GM18867 (cell line): ENCODE measurements around the gene FBN3.

Experiments
- ATAC-seq: cut with Tn5 transposase; IDR thresholded peaks from one replicate; pipeline ENCODE4 v1.9.1; 2021; ENCODE audit warnings: mild to moderate bottlenecking, moderate library complexity; ENCODE audit not compliant: unreplicated experiment

The FBN3 gene

DNA sequence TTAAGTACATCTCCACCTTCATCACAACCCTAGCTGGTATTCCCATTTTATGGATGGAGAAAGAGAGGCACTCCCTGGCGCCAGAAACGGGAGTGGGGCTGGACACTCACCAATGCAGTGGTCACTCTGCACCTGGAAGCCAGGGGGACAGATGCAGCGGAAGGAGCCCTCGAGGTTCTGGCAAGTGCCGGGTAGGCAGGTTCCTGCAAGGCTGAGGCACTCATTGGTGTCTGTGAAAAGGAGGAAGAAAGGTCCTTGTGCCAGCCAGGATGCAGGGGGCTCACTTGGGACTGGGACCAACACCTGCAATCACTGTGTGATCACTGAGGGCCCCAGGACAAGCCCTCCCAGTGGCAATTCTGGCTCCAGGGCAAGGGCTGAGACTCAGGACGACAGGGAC, 55.1 kb downstream of the FBN3 start:
- no peak for ATAC-seq

DNA sequence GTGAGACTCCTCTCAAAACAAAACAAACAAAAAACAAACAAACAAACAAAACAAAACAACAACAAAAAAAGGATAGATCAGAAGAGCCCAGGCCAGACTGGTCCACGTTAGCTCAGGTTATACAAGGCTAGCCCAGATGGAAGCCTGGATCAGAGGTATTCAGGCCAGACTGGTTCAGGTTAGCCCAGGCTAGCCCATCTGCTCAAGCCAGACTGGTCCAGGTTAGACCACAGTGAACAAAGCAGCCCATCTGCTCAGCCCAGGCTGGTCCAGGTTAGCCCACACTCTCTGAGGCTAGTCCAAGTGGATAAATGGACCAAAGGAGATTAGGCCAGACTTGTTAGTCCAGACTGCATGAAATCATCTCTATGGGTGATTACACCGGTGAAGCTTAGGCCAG, 55.7 kb downstream of the FBN3 start:
- ATAC-seq, result no peak

DNA sequence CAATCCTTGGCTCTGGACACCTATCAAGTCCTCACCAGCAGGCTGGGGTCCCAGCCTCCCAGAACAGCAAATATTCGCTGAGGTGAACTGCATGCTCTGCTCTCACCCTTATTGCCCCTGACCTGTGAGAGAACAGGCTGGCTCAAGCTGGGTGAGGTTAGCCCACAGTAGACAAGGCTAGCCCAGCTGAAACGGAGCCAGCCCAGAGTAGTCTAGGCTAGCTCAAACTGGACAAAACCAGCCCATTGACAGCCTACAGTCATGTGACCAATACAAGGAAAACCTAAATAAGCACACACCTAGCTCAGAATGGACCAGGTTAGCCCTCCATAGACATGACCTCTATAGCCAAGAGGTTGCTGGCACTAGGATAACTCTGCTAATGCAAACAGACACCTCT, 58.4 kb downstream of the FBN3 start:
- no peak for ATAC-seq

DNA sequence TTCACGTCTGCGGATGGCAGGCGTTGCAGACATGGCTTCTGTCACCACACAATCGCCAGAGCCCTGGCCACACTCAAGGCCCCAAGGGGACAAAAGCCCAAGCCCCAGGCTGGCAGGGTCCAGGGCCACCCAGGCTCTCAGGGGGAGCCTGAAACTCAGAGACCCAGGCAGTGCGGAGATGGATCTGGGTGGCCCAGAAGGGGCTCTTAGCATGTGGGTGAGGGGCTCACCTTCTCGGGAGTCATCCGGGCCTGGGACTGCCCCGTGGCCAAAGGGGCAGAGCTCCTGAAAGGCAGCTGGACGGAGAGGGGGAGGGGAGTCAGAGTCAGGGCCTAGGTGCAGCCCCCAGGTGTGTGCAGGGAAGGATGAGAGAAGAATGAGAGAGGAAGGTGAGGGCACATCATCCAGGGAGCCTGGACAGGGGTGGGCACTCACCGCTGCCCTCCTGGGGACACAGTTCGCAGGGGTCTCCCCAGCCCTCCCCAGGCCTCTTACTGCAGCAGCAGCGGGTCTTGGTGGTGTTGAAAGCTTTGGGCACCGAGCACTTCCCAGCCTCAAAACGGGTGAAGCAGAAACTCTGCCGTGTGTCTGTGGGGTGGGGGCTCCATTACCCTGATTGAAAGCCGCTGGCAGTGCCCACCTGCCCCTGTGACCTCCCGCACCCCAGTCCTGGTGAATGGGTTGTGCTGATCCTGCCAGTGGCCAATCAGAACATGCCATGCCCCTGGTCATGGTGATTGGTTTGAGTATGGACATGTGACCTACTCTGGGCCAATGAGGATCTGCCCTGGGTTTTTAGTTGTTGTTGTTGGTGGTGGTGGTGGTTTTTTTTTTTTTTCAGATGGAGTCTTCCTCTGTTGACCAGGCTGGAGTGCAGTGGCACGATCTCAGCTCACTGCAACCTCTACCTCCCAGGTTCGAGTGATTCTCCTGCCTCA, 59.5 kb downstream of the FBN3 start:
- no peak for ATAC-seq

DNA sequence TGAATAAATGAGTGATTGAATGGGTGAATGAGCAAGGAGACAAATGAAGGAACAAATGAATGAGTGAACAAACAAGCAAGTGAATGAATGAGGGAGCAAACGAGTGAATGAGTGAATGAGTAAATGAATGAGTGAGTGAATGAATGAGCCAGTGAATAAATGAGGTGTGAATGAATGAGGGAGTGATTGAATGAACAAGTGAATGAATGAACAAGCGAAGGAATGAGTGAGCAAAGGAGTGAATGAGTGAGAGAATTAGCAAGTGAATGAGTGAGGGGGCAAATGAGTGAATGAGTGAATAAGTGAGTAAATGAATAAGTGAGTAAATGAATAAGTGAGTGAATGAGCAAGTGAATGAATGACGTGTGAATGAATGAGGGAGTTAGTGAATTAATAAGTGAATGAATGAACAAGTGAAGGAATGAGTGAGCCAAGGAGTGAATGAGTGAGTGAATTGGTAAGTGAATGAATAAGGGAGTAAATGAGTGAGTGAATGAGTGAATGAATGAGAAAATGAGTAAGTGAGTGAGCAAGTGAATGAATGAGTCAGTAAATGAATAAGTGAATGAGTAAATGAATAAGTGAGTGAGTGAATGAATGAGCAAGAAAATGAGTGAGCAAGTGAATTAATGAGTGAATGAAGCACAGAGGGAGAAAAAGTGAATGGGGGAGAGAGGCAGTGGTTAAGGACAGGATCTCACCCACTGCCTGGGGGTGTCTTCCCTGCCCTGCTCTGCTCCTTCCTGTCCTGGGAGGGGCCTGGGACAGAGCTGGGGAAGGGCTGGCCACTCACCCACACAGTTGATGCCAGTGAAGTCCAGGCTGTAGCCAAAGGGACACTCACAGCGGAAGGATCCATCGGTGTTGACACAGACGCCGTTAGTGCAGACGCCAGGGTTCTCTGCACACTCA, 60.4 kb downstream of the FBN3 start:
- no peak for ATAC-seq

DNA sequence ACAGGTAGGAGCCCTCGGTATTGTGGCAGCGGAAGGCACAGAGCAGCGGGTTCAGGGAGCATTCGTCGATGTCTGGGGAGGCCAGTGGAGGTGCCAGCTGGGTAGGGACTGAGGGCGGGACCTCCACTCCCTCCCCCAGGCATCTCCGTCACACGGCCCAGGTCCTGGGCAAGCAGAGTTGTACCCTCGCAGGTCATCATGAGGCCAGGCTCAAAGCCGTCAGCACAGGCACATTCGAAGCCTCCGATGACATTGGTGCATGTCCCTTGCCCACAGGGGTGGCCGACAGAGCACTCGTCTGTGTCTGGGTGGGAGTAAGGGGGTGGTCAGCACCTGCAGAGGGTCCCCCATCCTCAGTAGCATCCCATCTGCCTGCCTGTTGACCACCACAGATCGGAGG, 61.5 kb downstream of the FBN3 start:
- ATAC-seq, result no peak

DNA sequence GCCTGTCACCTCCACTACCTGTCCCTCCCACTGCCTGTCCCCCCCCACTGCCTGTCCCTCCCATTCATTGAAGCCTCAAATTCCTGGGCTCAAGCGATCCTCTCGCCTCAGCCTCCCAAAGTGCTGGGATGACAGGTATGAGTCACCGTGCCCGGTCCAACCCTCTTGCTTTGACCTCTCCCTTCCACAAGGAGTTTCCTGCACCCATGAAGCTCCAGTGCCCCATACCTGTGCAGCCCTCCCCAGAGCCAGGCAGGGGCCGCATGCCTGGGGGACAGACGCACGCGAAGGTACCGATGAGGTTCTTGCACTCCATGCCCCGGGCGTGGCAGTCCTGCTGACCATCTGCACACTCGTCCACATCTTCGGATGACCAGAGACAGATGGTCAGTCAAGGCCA, 62.5 kb downstream of the FBN3 start:
- no peak for ATAC-seq

DNA sequence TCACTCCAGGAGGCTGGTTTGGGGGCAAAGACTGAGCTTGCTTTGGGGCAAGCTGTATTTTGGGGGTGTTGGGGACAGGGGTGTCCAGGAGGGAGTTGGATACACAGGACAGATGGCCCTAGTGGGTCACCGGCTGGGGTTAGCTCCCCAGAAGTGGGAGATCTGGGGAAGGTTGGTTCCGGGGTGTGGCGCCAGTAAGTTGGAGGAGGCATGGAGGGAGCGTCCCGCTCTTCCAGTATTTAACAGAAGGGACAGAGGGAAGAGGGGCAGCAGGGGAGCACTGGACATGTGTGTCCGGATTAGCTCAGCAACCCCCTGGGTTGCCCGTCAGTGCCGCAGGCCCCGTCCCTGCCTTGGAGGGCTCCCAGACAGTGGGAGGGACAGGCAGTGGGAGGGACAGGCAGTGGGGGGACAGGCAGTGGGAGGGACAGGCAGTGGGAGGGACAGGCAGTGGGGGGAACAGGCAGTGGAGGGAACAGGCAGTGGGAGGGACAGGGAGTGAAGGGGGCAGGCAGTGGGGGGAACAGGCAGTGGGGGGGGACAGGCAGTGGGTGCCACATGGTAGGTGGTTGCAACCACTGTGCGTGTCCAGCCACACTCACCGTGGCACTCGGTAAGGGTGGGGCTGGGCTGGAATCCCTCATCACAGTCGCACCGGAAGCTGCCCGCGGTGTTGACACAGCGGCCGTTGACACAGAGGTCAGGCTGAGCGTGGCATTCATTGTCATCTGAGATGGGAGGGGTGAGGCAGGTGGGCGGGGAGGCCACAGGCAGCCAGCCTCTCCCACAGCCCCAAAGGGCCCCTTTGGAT, 63.6 kb downstream of the FBN3 start:
- no peak for ATAC-seq

DNA sequence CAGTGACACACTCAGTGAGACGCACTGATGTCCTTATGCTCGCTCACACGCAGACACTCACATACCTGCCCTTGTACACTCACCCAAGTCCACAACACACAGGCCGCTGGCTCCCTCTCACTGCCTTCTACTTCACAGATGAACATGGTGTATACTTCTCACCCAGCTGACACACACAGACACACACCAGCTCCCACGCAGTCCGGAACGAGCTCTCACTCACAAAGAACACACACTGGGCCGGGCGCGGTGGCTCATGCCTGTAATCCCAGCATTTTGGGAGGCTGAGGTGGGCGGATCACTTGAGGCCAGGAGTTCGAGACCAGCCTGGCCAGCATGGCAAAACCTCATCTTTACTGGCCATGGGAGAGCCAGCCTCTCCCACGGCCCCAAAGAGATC, 65.2 kb downstream of the FBN3 start:
- ATAC-seq, result no peak

DNA sequence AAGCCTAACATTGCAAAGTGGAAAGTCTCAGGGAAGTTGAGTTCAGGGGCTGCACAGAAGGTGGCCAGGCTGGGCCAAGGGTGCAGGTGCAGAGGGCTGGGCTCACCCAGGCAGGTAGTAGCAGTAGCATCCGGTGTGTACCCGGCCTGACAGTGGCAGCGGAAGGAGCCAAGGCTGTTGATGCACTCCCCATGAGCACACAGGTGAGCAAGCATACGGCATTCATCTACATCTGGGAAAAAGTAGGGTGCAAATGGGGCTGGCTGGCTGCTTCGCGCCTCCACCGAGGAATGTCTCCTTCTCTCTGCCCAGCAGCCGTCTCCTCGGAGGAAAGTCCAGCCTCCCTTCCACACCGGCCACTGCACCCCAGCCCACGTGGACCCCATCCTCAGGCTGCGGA, 66.3 kb downstream of the FBN3 start:
- ATAC-seq, result no peak

DNA sequence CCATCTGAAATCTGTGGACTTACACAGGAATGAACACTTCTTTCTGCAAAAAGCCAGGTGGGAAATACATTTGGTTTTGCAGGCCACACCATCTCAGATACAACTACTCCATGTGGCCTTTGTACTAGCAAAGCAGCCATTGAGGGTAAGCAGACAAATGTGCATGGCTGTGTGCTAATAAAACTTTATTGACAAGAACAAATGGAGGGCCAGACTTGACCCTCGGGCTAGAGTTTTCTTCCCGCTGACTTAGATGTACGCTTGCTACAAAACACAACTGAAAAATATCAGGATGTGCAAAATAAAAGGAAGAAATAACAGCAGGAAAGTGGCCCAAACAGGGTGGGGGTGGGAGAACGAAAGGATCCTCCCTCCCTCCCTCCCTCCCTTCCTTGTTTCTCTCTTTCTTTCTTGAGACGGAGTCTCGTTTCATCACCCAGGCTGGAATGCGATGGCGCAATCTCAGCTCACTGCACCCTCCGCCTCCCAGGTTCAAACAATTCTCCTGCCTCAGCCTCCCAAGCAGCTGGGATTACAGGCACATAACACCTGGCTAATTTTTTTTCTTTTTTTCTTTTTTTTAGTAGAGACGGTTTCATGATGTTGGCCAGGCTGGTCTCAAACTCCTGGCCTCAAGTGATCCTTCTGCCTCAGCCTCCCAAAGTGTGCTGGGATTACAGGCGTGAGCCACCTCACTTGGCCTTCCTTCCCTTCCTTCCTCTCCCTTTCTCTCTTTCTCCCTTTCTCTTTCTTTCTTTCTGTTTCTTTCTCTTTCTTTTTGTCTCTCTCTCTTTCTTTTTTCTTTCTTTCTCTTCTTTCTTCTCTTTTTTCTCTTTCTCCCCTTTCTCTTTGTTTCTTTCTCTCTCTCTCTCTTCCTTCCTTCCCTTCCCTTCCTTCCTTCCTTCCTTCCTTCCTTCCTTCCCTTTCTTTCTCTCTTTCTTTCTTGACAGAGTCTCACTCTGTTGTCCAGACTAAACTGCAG, 67.5 kb downstream of the FBN3 start:
- ATAC-seq, result no peak

DNA sequence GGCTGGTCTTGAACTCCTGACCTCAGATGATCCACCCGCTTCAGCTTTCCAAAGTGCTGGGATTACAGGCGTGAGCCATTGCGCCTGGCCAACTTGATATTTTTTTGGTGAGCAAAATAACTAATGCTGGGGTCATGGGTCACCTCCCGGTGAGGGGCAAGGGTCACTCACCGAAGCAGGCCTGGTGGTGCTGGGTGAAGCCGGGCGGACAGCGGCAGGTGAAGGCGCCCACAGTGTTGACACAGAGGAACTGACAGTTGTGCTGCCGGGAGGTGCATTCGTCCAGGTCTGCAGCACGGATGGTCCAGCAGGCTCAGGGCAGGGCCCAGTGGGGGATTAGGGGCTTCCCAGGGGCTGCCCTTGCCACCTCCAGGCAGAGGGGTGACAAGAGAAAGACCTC, 68.6 kb downstream of the FBN3 start:
- ATAC-seq, result no peak

DNA sequence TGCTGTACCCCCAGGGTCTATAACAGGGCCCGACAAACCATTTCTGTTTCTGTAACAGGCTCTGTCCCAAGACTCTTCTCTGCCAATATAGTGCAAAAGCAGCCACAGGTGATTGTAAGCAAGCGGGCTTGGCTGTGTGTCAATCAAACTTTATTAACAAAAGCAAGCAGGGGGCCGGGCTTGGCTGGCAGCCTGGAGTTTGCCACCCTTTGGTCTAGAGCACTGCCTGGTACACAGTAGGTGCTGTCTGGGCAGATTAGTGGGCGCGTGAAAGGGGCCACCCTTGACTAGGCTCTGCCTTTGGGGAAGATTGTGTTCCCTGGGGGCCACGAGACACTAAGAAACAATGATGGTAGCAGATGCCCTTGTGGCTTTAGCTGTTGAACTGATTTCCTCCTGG, 69.4 kb downstream of the FBN3 start:
- ATAC-seq, result no peak

DNA sequence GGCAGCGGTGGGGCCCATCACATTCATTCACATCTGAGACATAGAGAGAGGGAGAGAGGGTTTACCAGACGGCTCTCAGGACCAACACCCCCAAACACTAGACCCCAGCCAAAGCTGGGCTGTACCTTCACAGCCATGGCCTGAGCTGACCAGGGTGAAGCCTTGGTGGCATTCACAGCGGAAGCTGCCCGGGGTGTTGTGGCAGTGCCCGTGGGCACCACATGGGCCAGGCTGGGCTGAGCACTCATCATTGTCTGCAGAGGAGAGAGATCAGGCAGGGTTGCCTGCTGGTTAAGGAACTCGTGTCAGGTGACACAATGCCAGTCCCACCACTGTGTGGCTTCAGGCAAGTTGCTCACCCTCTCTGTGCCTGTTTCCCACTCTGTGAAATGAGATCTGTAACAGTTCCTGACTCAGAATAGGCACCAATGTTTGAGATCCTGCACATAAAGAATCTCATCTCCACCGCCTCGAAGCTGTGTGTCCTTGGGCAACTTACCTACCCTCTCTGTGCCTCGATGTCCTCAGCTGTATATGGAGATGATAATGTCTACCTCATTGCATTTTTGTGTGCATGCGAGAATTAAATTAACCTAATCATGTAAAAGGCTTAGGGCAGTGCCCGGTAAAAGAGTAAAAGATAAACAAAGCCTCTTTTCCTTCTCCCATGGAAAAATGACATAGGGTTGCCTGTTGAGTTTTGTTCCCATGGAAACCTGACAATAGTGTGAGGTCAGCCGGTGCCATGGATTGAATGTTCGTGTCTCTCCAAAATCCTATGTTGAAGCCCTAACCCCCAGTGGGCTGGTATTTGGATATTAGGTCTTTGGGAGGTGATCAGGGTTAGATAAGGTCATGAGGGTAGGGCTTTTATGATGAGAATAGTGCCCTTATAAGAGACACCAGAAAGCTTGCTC, 74.0 kb downstream of the FBN3 start:
- ATAC-seq, result no peak

DNA sequence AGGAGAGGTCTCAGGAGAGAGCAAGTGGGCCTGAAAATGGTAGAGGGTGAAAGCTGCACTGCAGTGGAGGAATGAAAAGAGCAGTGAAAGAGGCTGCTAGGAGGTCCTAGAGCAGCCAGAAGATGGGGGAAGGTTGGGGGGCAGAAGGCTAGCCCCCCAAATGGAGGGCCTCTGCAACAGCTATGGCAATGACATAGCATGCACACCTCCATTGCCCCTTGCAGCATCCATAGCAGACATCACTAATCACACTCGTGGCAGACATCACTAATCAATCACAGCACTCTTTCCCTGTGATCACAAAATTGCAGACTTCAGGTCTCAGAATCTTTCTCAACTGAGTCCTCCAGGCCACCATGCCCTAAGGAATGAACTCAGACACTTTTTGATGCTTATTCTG, 74.9 kb downstream of the FBN3 start:
- ATAC-seq, result no peak

DNA sequence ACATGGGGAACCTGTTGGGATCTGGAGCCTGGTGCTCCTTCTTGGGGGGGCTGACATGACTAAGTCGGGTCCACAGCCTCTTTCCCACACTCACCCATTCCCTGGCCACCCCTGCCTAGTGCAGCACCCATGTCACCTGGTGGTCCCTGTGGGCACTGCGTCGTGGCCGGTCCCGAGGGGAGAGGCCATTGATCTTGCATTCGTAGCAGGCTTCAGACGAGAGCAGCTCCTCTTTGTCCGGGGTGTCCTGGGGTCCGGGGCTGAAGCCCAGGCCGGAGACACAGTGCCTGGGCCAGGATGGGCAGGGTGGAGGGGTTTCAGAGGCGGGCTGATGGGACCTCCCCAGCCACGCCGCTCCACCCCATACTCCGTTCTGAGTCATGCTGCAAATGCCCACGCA, 77.5 kb downstream of the FBN3 start:
- no peak for ATAC-seq

DNA sequence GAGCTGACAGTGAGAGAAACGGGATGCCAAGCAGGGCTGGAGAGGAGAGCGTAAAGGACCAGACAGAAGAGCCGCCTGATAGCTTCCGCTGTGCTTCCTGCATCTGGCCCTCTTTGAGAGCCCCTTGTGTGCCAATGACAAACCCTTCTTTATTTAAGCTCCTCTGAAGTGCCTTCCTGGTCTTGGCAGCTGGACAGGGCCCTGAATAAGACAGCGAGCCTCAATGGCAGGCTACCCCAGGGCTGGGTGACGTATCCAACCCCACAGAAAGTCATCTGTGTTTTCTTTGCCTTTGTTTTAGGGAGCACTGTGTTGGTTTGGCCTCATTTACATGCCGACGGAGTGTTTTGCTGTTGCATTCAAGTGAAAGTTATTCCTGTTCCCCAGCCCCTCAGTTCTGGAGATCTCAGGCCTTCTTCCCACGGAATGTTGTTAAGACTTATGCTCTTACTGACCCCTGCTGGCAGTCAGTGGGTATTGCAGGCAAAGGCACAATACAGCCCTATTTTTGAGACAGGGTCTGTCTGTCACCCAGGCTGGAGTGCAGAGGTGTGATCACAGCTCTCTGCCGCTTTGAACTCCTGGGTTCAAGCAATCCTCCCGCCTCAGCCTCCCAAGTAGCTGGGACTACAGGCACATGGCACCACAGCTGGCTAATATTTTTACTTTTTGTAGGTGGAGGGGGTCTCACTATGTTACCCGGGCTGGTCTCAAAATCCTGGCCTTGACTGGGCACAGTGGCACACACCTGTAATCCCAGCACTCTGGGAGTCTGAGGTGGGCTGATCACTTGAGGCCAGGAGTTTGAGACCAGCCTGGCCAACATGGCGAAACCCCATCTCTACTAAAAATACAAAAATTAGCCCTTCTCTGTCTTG, 80.1 kb downstream of the FBN3 start:
- no peak for ATAC-seq

DNA sequence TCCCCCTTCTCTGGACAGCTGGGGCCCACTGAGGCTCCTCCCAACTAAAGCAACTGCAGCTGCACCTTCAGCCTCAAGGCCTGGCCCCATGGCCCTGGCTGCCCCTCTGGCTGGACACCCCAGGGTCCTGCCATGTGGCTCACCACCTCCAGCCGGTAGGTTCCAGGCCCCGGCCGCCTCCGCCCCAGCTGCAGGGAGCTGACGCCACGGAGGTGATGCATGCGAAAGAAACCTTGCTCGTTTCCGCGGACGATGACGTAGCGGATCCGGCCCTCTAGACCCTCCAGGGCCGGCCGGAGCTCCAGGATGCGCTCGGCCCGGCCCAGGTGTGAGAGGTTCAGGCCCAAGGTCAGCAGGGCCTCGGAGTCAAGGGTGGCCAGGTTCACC, 83.5 kb downstream of the FBN3 start:
- no peak for ATAC-seq
